ENCODE measurements around the gene PTGR1.
"Not testable (repeated sequence)": the region's sequence is repeated elsewhere in the genome, so short reads cannot be mapped to it uniquely, and the experiment has no call there.

PTGR1 gene

DNA sequence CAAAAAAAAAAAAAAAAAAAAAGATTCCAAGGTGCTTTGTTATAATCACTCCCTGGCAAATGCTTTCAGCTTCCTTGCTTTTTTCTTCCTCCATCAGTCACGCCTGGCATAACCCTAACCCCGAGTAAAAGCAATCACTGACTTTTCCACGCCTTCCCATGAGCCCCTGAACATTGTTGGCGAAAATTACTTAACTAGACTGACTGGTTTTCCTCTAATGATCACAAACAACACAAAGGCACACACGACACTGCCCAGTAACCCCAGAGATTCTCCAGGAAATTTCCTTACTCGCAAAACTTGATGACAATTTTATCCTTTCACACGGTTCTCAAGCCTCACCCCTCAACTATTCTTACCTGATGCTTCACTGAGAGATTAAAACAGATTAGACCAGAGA lies 11.4 kb upstream of the PTGR1 start:
- DNase-seq, result no peak

DNA sequence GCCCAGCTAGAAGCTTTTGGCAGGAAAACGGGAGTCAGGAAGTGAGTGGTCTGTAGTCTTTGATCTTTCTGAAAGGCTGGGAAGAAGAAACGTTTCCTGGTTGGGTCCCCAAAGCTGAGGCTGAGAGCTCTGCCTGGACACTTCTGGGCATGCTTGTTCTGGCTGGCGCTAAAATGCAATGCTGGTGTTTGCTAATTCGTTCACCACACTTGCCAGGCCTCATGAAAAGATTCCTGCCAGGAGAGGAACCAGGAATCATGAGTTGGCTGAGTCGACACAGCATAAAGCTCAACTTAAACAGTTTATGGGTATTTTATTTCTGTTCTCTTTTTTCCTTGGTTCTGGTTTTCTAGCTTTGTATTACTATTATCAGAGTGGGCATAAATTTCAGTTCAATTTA lies 10.7 kb upstream of the PTGR1 start:
- no peak for DNase-seq

DNA sequence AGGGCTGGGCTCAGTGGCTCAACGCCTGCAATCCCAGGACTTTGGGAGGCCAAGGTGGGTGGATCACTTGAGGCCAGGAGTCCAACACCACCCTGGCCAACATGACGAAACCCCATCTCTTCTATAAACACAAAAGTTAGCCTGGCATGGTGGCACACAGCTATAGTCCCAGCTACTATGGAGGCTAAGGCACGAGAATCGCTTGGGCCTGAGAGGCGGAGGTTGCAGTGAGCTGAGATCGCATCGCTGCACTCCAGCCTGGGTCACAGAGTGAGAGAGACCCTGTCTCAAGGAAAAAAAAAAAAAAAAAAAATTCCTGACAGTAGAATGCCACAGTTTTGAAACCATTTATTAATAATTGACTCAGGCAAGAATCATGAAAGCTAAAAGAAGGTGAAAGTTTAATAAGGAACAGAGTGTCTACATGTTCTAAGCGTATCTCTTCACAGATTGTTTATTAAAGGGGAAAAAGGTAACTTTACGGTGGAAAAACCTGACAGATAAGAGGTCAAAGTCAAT lies 5.7 kb upstream of the PTGR1 start:
- DNase-seq, result no peak

DNA sequence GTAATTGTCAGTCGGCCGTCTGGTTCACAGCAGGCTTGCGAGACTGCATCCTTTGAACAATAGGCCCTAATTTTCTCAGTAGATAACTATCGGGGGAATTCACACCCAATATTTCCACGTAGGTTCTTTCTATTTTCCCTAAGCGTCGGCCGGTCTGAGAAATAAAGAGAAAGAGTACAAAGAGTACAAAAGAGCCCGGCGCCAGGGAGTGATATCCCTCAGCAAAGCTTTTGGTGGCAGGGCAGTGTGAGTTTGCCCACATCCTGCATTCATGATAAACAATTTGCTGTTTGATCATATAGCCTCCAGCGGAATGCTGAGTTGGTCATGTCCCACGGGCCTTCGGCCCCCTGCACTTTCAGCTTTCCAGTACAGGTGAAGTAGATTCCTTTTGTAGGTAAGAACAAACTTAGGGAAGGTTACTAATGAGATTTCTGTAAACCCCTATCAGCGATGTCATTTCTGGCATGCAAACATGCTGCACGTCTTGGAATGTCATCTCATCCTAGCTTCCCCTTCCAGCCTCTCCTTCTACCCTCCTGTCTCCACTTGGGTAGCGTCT lies 4.7 kb upstream of the PTGR1 start:
- DNase-seq, result no peak

DNA sequence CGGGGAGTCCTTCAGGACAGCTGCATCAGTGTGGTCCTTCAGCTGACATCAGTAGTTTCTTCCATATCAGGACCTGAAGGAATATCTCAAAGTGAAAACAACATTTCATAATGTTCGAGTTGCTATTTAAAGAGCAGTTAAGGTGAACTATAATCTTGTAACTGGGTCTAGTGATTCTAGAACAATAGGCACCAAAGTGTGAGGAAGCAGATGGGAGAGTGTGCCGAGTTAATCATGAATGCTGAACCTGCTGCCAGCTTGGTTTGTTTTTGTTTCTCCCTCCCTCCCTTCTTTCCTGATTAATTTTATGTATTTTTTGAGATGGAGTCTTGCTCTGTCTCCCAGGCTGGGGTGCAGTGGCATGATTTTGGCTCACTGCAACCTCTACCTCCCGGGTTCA lies 3.6 kb upstream of the PTGR1 start:
- no peak for DNase-seq

DNA sequence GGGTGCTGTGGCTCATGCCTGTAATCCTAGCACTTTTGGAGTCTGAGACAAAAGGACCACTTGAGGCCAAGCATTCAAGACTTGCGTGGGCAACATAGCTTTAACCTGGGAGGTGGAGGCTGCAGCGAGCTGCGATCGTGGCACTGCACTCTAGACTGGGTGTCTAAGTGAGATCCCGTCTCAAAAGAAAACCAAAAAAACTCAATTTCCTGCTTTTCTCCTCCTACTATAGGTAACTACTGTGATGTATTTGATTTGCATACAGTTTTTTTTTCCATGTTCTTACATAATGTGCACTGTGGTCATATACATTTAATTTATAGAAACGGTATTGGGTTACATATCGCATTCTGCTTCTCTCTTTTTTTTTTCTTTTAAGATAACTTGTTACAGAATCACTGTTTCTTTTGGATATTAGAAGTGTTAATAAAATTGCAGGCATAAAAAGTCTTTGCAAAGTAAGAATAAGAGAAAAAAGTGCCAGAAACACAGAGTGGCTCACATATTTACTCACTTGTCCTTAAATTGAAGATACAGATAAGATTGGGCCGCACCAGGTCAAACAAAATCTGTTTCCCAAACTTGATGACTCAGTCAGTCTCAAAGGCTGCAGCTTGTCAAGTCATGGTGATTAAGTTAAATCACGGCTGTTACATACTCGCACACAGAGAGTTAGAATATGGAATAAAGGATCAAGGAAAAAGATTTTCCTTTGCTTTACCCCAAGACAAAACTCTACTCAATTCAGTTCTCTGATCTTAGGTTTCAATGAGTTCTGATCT lies 2.0 kb upstream of the PTGR1 start:
- DNase-seq, result no peak

DNA sequence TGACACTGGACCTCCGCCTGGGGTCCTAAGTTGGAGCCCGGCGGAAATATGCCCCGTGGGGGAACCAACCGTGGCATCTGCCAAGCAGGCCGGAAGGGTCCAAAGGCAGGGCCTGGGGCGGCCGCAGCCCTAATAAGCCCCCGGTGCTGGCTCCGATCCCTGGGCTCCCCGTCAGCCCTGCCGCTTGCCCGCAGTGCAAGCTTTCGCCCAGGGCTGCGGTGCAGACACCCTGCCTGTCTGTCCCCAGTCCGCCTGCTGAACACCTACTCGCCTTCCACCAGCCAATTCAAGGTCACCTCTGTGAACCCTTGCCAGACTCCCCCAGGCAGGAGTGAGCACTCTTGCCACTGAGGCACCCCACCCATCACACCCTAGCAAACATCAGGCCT lies 502 bp upstream of the PTGR1 start:
- DNase-seq, result no peak

DNA sequence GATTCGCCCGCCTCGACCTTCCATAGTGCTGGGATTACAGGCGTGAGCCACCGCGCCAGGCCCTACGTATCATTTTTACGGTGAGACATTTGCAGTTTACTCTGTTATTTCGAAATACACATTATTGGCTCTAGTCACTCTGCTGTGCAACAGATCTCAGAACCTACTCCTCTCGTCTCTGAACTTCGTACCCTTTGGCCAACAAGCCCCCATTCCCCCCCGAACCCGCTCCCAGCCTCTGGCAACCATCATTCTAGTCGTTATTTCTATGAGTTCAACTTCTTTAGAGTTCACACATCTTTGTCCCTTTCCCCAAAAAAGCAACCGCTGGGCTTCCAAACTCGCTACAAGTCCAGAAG lies 735 bp downstream of the PTGR1 start:
- no peak for DNase-seq

DNA sequence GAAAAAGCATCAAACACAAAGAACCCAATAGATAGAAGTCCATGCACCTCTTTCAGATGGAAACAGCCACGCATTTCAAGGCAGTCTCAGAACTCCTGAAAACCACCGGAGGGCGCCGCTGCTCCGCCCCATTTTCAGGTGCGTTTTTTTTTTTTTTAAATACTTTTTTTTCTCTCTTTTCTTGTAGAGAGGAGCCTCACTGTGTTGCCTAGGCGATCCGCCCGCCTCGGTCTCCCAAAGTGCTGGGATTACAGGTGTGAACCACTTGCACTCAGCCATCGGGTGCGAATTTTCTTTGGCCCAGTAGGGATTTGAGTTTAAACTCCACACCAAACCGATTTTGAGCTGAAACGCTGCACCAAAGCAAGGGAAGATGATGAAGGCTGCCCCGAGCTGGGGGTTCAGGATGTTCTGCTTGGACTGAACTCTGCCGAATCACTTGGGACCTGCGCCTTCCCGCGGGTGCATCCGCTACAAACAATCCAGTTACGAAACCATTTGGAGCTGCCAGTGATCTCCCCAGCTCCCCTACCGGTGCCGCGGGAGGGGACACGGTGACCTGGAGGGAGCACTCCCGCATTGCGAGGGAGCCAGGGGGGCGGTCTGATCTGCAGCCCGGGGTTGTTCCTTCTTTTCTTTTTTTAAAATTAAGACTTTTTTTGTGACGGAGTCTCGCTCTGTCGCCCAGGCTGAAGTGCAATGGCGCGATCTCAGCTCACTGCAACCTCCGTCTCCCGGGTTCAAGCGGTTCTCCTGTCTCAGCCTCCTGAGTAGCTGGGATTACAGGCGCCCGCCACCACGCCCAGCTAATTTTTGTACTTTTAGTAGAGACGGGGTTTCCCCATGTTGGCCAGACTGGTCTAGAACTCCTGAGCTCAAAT lies 1.4 kb downstream of the PTGR1 start:
- no peak for DNase-seq

DNA sequence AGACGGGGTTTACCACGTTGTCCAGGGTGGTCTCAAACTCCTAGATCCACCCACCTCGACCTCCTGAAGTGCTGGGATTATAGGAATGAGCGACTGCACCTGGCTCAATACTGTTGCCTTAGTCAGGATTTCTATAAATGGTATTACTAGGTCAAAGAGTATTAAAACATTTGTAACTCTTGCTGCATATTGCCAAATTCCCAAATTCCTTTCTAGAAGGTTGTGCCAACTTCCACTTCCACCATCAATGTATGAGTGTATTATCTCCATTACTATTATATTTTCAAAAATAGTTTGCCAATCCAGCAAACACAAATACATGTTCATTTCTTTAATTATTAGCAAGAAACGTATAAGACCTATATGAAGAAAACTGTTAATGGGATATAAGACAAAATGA lies 10.6 kb downstream of the PTGR1 start:
- DNase-seq, result no peak

DNA sequence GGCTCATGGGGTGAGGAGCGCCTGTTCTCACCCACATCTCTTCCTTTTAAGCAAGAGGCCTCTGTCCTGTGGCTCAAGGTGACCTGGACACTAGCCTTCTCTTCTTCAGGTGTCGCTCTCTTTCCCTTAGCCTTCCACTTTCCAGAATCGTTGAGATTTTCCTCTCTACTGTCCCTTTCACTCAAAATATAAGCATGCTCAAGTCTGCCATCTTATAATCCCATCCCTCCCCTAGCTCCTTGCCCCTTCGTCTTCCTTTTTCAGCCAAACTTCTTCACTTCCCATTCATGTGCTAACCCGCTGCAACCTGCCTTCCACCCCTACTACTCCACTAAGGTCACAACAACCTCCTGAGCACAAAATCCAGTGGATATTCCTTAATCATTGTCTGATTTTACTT lies 13.1 kb downstream of the PTGR1 start:
- DNase-seq, result no peak

DNA sequence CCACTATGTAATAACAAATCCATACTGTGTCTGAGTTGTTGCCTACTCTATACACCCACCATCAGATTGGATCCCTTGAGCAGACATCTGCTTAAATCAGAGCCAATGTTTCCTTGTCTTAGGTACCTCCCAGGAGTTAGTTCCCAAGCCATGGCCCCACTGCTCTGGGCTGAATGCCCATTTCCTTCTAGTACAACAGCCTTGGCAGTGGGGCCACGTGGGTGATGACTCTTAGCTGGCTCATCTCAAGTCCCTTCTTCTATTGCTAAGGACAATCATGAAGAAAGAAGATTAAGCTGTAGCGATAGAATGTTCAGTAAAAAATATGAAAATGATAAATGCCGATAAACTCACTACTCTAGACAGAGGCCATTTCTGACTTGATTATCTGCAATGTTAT lies 16.6 kb downstream of the PTGR1 start:
- no peak for DNase-seq

DNA sequence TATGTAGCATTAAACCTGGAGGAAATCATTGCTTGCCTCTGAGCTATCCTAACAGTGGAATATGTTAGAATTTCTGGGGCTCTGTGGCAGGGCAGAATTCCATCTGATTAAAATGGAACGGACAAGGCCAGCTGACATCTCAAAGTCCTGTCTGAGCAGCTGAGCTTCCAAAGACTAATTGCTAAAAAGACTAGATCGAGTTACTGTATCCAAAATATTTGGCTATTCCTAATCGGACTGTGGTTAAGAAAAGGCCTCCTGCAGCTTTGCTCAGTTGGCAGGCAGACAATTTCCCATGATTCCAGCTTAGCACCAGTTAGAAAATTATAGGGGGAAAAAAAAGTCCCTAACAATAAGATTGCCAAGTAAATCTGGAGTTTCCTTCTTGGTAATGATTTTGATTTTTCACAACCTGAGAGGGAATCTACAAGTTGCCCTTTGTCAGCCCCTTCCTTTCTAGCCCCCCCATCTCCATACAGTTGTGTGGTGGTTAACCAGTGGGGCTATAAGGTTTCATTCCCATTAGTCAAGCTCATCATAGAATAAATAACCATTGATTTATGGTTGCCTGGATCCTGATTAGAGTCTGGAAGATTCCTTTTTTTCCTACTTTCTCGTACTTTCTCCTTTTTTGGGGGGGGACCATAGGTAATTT lies 26.4 kb downstream of the PTGR1 start:
- peak; percentile 34 for DNase-seq

DNA sequence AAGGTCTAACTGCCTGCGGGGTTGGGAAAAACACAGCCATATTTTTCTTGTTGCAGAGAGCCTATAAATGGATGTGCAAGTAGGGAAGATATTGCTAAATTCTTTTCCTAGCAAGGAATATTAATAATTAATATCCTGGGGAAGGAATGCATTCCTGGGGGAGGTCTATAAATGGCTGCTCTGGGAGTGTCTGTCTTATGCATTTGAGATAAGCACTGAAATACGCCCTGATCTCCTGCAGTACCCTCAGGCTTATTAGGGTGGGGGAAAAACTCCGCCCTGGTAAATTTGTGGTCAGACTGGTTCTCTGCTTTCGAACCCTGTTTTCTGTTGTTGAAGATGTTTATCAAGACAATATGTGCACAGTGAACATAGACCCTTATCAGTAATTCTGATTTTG lies 31.3 kb downstream of the PTGR1 start:
- DNase-seq, result not testable (repeated sequence)

DNA sequence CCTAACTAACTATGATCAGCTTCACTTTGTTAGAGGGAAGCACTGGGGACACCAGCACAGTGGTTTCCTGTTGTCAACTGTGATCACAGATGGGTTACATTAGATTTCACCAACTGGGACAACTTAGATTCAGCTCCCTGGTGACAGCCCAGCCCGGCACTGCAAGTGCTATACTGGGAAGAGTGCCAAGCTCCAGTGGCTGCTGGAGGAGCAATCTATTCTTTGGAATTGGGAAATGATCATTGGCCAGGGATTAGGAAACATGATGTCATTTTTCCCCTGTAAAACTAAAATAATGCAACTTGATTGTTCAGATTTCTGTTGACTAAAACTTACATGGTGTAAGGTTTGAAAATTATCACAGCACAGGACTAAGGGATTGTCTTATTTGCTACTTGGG lies 33.2 kb downstream of the PTGR1 start:
- DNase-seq, result no peak

DNA sequence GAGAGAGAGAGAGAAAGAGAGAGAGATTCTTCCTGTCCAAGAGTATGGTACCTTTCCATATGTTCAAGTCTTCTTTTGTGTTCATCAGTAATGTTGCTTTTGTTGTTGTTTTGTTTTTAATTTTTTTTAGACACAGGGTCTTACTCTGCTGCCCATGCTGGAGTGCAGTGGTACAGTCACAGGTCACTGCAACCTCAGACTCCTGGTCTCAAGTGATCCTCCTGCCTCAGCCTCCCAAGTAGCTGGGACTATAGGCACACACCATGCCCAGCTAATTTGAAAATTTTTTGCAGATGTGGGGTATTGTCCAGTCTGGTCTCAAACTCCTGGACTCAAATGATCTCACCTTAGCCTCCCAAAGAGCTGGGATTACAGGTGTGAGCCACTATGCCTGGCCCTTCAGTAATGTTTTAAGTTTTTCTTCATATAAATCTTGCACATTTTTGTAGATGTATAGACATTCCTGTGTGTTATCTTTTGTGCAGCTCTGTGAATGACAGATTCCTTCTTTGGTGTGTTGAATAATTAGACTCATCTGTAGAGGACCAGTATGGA lies 38.2 kb downstream of the PTGR1 start:
- DNase-seq, result no peak

DNA sequence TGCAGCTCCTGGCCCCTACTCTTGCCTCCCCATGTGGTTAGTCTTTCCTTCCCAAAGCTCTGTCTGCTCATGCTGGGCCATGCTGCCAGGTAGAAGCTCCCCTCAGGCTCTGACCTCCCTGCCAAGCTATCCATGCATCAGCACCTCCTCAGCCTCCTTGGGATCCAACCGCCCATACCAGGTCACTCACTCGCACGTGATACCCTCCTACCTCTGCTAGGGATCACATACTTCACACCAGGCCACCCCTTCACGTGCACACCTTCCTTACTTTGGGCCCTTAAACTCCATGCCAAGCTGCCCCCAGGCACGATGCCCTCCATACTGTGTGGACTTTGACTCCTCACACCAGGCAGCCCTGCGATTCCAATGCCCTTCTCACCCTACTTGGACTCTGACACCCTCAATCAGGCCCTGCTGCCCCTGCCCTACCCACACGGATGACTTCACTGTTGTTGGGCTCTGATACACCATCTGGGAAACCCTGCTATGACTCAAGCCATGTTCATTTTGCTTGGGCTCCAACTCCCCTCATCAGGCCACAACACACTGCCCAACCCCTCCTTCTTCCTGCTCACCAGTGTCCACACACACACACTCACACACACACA lies 40.3 kb downstream of the PTGR1 start:
- DNase-seq, result no peak

DNA sequence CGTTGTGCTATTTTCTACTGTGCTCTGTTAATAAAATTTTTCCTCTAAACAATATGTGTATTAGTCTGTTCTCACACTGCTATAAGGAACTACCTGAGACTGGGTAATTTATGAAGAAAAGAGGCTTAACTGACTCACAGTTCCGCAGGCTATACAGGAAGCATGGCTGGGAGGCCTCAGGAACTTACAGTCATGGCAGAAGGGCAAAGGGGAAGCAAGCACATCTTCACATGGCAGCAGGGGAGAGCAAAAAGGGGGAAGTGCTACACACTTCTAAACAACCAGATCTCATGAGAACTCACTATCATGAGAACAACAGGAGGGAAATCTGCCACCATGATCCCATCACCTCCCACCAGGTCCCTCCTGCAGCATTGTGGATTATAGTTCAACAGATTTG lies 44.0 kb downstream of the PTGR1 start:
- not testable (repeated sequence) for DNase-seq

DNA sequence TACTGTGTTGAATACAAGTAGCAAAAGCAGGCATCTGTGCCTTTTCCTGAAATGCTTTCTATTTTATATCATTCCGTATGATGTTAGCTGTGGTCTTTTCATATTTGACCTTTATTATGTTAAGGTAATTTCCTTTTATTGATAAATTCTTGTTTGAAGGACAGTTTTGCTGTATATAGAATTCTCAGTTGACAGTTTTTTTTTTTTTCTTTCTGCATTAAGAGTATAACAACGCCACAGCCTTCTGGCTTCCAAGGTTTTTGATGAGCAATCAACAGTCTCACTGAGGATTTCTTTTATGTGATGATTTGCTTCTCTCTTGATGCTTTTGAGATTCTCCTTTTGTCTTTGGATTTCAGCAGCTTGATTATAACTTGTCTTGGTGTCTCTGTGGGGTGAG lies 50.8 kb downstream of the PTGR1 start:
- DNase-seq, result no peak

DNA sequence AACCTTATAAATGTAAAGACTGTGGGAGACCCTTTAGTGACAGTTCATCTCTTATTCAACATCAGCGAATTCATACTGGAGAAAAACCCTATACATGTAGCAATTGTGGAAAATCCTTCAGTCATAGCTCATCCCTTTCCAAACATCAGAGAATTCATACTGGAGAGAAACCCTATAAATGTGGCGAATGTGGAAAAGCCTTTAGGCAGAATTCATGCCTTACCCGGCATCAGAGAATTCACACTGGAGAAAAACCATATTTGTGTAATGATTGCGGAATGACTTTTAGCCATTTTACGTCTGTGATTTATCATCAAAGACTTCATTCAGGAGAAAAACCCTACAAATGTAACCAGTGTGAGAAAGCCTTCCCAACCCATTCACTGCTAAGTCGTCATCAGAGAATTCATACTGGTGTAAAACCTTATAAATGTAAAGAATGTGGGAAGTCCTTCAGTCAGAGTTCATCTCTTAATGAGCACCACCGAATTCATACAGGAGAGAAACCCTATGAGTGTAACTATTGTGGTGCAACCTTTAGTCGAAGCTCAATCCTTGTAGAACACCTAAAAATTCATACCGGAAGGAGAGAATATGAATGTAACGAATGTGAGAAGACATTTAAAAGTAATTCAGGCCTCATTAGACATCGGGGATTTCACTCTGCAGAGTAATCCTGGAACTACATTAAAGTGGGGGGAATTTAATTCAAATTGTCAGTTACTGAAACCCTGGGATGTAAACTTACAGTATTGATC lies 56.8 kb downstream of the PTGR1 start:
- no peak for DNase-seq

DNA sequence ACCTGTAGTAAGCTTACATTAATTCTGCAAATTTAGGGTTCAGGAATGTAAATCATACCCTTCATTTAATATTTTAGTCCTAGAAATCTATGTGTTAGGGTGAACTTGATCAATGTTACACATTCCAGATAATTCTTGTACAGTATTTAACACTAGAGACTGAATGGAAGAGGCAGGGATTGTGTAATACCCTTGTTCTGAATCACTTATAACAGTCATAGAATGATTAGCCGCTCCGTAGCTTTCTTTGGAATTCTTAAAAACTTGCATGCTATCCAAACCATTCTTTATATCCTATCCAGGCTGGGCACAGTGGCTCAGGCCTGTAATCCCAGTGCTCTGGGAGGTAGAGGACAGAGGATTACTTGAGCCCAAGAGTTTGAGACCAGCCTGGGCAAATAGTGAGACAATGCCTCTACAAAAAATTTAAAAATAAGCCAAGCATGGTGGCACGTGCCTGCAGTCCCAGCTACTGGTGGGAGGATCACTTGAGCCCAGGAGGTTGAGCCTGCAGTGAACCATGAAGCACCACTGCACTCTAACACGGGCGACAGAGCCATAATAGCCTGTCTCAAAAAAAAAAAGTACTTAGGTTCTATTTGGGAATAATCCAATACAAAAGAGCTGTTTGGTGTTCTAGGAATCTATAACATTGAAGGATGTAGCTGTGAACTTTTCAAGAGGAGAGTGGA lies 66.2 kb downstream of the PTGR1 start:
- no peak for DNase-seq
